ENCODE data around the gene NAALADL2. TPM values are rescaled to one million over a fixed set of nuclear protein-coding genes. Genes with fewer than 3 reads are reported as not detected.

Gene NAALADL2
- total RNA-seq, 1 experiment from 2014 or later, result 2.7 TPM

GRCh38 chr3:175342196-175342595, 483.1 kb downstream of the NAALADL2 start:
- ATAC-seq (no peak), DNase-seq (ENCODE audit: low read depth, low spot score) (no peak)
- Histone ChIP-seq H3K36me3 (ENCODE audit: control insufficient read depth, insufficient read depth, low read length) (no peaks in the 10 kb centered on the region), H3K9me3 (ENCODE audit: control insufficient read depth, insufficient read depth, low read depth, low read length) (no peaks in the 10 kb centered on the region), H3K27me3 (ENCODE audit: control insufficient read depth, insufficient read depth, low read length) (no peaks in the 10 kb centered on the region), H3K4me1 (ENCODE audit: control insufficient read depth, insufficient read depth, low read length) (no peaks in the 10 kb centered on the region), H3K4me3 (ENCODE audit: low read depth in 2 of 2, low read length in 2 of 2) (no peak overlapping the region), H3K27ac (ENCODE audit: low read length) (no peak overlapping the region)
- in situ Hi-C loops (cut with HindIII; ENCODE audit: low pct_unique_long_range_greater_than_20kb, low sequenced_read_pairs), result no loop called here
- intact Hi-C loops (cut with micrococcal nuclease; ENCODE audit: unreplicated experiment), result no loop called here
- ChIA-PET POLR2A (no interaction called here), CTCF (interaction anchor here (0.5 kb wide), 1 partner anchor 833 kb away, joined by 7 read pairs; no protein-coding TSS in a partner anchor)
- TF ChIP-seq TCF7L2 (IDR thresholded peaks at IDR 0.05; ENCODE audit: low read depth, low read length) (no peak), POLR2AphosphoS5 (IDR thresholded peaks at IDR 0.05; ENCODE audit: low read depth, low read length) (no peak), CTCF (IDR thresholded peaks at IDR 0.05) (no peak)
- BruUV-seq (replicated peaks), result no TSS peak

GRCh38 chr3:175343946-175344345, 484.8 kb downstream of the NAALADL2 start:
- Histone ChIP-seq H3K27me3 (ENCODE audit: control insufficient read depth, insufficient read depth, low read length) (no peaks in the 10 kb centered on the region), H3K27ac (ENCODE audit: low read length) (no peak overlapping the region), H3K9me3 (ENCODE audit: control insufficient read depth, insufficient read depth, low read depth, low read length) (no peaks in the 10 kb centered on the region), H3K36me3 (ENCODE audit: control insufficient read depth, insufficient read depth, low read length) (no peaks in the 10 kb centered on the region), H3K4me3 (ENCODE audit: low read depth in 2 of 2, low read length in 2 of 2) (no peak overlapping the region), H3K4me1 (ENCODE audit: control insufficient read depth, insufficient read depth, low read length) (no peaks in the 10 kb centered on the region)
- in situ Hi-C loops (cut with HindIII; ENCODE audit: low pct_unique_long_range_greater_than_20kb, low sequenced_read_pairs), result no loop called here
- TF ChIP-seq REST (IDR thresholded peaks at IDR 0.05; ENCODE audit: insufficient read depth in 1 of 2, low read depth in 2 of 2, low read length in 1 of 2), result no peak
- TF ChIP-seq CTCF (IDR thresholded peaks at IDR 0.05), result no peak
- no peak for TF ChIP-seq TCF7L2 (IDR thresholded peaks at IDR 0.05; ENCODE audit: low read depth, low read length)
- no peak for TF ChIP-seq SIN3A (IDR thresholded peaks at IDR 0.05; ENCODE audit: borderline replicate concordance, insufficient read depth, low read depth, low read length)
- no peak for TF ChIP-seq POLR2AphosphoS5 (IDR thresholded peaks at IDR 0.05; ENCODE audit: low read depth, low read length)
- DNase-seq (ENCODE audit: low read depth, low spot score) (no peak), ATAC-seq (no peak)
- BruUV-seq (replicated peaks), result no TSS peak
- ChIA-PET POLR2A (no interaction called here), CTCF (no interaction called here)
- intact Hi-C loops (cut with micrococcal nuclease; ENCODE audit: unreplicated experiment), result no loop called here
